Measurements from ENCODE around the gene GRHPR.

GRHPR gene

DNA sequence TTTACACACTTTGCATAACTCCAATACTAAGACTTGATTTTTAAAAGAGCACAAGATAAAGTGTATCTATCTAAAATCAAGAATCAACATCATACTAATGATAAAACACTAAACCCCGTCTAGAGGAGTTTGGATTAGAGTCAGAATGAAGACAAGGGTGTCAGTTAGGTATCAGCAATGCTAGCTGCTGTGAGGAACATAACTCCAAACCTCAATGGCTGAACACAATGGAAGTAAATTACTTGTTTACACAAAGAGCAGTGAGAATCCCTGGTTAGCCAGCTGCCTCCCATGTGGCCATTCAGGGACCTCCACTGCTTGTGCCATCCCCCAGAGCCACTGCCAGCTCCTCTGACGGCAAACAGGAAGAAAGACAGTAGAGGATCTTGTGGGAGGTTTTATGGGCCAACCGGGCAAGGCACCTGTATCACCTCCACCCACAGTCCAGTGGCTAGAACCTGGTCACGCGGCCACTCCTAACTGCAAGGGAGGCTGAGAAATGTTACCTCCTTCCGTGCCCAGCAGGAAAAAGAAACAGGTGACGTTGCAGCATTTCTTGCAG is 24.0 kb upstream of the GRHPR start:
- no peak for DNase-seq (ENCODE audit: low read depth in 2 of 2)

- DNase-seq (ENCODE audit: low read depth in 2 of 2), result no peak
Measured at GRCh38 chr9:37399336-37399735, 23.2 kb upstream of the GRHPR start.

- no peak for DNase-seq (ENCODE audit: low read depth in 2 of 2)
Measured at GRCh38 chr9:37404590-37404989, 17.9 kb upstream of the GRHPR start.

DNA sequence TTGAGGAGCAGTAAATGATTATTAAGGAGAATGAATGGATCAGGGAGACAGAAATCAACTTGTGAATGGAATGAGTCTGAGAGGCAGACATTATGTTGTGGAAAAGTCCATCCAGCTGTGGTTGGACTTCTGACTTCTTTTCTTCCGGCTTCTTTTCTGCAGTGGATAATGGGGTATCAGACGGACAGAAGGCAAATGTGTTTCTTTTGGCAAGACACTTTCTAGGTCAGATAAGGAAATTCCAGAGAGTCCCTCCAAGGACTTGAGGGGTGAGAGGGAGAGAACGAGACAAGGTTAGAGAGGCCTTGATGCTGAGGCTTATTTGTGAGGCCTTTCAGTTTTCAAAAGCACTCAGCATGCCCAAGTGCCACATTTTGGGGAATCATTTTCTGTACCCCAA is 17.1 kb upstream of the GRHPR start:
- no peak for DNase-seq (ENCODE audit: low read depth in 2 of 2)

- DNase-seq (ENCODE audit: low read depth in 2 of 2), result no peak
Measured at GRCh38 chr9:37405764-37406380, 16.6 kb upstream of the GRHPR start.

GRCh38 chr9:37406603-37407401 is 15.7 kb upstream of the GRHPR start:
- no peak for DNase-seq (ENCODE audit: low read depth in 2 of 2)

DNA sequence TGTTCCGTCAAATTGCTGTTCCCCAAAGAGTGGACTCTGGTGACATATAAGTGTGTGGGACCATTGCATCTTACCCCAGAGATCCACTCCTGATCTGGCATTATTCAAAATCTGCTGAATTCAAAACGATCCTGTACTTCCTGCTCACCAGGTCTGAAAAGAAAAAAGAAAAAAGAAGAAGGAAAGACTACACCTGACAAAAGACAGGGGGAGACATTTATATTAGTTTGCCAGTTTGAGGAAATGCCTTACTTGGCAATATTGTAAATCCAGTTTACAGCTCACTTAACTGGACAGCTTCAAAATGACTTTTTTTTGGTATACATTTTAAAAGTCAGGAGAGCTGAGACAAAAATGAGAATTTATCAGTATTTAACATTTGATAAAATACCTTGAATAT is 15.0 kb upstream of the GRHPR start:
- no peak for DNase-seq (ENCODE audit: low read depth in 2 of 2)

DNA sequence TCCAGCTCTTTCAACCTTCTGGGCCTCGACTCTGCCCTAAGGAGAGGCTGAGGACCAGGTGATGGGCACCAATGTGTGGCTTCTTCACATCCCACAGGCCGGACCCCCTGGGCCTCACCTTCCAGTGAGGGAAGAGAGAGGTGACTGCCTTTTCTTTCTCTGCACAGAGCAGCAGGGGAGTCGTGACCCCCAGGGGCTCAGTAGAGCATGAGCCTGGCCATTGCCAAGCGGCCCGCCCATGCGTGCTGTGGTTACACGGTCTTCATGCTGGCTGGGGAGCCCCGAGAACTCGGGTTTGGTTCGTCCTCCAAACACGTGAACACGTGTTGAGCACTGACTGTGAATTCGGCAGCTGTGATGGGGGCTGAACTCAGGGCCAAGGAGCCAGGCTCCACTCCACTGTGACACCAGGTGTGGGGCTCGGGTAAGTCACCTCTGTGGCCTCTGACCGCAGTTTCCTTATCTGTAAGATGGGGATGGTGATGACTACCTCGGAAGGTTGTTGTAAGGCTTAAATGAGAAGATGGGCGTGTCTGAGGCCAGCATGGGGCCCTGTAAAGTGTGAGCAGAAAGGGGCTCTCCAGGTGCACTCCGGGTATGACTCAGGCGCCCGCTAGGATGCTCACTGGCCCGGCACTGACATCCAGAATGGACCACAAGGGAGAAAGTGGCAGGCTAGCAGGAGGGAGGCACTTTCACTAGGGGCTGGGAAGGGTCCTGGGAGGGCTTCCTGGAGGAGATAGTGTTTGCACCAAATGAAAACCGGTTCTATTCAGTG is 13.4 kb upstream of the GRHPR start:
- DNase-seq (ENCODE audit: low read depth in 2 of 2), result no peak

GRCh38 chr9:37410354-37410861 is 12.1 kb upstream of the GRHPR start:
- no peak for DNase-seq (ENCODE audit: low read depth in 2 of 2)

DNA sequence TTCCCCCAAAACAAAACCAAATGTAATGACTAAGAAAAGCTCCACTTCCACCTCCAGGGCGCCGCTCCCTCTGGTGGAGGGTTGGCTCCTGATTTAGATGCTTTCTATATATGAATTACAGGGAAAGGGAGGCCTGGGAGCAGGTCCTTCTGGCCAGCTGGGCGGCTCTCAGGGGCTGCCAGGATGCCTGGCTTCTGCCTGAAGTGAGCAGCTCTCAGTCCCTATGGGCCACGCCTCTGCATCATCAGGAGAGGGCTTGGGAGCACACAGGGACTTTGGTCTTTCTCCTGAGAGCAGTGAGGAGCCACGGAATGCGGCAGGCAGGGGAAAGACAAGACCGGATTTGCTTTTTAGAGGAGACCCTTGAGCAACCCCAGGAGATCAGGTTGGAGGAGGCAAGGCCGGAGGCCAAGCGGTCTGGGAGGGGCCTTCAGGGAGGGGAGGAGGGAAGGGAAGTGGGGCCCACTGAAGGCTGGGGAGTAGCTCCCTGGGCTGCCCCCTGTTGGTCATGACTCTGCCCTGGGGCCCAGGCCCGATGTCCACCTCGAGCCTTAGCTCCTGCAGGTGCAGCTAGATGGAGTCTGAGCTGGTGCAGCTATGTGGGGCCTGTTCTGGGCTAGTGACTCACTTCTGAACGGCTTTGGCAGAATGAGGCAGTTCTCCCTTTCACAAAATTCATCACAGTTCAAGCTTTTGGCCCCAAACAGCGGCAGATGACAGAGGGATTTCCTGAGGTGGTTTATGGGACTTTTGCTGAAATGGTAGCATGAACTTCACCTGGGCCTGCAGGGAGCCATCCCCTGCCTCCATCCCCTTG is 11.3 kb upstream of the GRHPR start:
- DNase-seq (ENCODE audit: low read depth in 2 of 2), result no peak

GRCh38 chr9:37412431-37413151 is 9.9 kb upstream of the GRHPR start:
- DNase-seq (ENCODE audit: low read depth in 2 of 2), result no peak

- DNase-seq (ENCODE audit: low read depth in 2 of 2), result no peak
Measured at GRCh38 chr9:37413311-37413710, 9.2 kb upstream of the GRHPR start.

DNA sequence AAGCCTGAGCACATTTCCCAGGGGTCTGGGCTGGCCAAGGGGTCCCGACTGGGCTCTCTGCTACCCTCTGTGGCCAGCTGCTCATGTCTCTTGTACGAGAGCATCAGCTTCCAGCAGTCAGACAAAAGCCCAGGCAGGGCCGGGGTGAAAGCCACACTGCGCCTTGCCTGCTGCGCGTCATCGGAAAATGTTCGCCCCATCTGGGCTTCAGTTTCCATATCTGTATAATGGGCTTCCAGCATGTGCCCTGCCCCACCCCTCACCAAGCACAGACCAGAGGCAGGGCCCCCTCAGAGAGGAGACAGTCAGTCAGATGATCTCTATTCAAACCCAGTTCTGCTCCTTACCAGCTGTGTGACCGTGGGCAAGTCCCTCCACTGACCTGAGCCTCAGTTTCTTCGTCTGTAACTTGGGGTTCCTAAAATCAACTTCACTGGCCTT is 8.0 kb upstream of the GRHPR start:
- no peak for DNase-seq (ENCODE audit: low read depth in 2 of 2)

DNA sequence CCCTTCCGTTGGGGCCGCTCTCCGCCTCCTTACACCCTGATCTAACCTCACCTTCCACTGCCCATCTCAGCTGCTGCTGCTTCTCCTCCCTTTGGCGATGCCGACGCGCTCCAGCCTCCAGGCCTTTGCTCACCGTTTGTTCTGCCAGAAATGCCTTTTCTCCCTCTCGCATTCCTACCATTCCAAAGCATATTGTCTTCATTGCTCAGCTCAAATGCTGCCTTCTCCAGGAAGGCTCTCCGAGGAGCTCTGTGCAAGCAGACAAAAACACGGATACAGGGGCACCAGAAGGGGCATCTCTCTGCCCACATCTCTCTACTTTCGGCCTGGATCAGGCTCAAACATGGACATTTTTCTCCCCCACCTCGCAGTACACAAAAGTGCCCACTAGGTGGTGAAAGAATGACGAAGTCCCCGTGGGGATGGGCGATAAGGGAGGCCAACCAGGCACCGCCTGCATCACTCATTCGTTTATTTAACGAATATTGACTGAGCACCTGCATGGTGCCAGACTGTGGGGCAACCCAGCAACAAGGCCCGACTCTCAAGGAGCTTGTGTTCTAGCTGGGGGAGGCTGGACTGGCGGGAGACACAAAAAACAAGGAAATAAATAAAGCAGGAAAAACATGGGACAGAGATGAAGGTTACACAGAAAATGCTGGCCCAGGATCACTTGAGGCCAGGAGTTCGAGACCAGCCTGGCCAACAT is 7.3 kb upstream of the GRHPR start:
- DNase-seq (ENCODE audit: low read depth in 2 of 2), result peak; percentile 42 to 46

- DNase-seq (ENCODE audit: low read depth in 2 of 2), result no peak
Measured at GRCh38 chr9:37417252-37417803, 5.2 kb upstream of the GRHPR start.

DNA sequence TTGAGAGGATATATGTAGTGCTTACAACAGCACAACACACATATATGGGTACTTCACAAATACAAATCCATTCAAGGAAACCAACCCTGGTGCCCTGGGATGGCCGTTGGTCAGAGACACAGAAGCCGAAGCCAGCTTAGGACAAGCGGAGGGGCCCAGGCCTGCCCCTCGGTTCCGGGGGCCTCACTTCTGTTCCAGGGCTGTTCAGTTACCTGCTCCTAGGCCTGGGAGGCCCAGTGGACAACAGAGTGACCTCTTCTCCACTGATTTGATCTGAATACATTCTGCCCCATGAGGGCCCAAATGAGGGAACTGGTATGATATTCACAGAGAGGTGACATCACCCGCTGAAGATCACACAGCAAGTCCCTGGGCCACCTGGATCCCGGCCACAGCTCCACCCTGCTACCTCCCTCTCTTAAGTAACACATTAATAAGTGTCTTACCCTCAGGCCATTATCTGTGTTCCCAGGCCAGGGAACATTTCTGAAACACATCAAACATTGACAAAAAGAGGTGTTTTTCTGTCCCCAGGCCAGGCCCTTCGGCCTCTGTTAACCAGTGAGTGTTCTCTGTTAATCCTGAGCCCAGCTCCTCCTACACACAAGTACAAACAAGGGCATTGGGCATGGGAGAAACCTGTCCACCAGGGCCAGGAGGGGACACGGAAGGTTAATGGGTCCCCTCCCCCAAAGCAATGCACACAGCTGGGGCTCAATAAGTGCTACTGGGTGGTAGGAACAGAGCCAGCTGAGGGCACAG is 4.5 kb upstream of the GRHPR start:
- no peak for DNase-seq (ENCODE audit: low read depth in 2 of 2)

GRCh38 chr9:37419204-37419603 is 3.3 kb upstream of the GRHPR start:
- no peak for DNase-seq (ENCODE audit: low read depth in 2 of 2)

DNA sequence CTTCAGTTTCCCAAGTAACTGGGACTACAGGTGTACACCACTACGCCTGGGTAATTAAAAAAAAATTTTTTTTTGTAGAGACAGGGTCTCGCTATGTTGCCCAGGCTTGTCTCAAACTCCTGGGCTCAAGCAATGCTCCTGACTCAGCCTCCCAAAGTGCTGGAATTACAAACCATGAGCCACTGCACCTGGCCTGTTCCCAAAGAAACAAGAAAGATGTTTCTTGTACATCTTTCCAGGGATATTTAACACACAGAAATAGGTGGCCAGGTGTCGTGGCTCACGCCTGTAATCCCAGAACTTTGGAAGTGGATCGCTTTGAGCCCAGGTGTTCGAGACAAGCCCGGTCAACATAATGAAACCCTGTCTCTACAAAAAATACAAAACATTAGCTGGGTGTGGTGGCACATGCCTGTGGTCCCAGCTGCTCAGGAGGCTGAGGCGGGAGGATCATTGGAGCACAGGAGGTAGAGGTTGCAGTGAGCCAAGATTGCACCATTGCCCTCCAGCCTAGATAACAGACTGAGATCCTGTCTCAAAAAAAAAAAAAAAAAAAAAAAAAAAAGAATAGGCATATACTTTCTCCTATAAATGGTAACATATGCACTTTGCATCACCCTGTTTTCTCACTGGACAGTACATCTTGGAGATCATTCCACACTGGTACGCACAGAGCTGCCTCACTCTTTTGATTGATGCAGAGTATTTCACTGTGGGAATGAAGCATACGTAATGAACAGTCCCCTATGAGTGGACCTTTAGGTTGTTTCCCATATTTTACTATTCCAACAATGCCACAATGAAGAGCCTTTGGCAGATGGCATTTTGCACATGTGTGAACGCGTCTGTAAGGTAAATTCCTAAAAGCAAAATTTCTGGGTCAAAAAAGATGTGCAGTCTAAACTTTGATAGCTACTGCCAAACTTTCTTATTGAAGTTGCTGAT is 2.0 kb upstream of the GRHPR start:
- DNase-seq (ENCODE audit: low read depth in 2 of 2), result no peak
